Ureter (tissue), 1 donor: ENCODE data around the gene NOX3. TPM values are rescaled to one million over a fixed set of nuclear protein-coding genes. Genes with fewer than 3 reads are reported as not detected.

Experiments
- DNase-seq: peaks from one replicate; pipeline ENCODE4 v3.0.0-alpha.2; 2020; ENCODE audit warnings: low spot score
- total RNA-seq: library from RNA; stranded (reverse); gene quantifications from one replicate; pipeline ENCODE4 v1.2.4, GENCODE V29; 2023
- donor health status: DM: yes; HTN: yes; CAD: no.

Gene NOX3
- total RNA-seq, 1 donor from 2014 or later: not detected

DNA sequence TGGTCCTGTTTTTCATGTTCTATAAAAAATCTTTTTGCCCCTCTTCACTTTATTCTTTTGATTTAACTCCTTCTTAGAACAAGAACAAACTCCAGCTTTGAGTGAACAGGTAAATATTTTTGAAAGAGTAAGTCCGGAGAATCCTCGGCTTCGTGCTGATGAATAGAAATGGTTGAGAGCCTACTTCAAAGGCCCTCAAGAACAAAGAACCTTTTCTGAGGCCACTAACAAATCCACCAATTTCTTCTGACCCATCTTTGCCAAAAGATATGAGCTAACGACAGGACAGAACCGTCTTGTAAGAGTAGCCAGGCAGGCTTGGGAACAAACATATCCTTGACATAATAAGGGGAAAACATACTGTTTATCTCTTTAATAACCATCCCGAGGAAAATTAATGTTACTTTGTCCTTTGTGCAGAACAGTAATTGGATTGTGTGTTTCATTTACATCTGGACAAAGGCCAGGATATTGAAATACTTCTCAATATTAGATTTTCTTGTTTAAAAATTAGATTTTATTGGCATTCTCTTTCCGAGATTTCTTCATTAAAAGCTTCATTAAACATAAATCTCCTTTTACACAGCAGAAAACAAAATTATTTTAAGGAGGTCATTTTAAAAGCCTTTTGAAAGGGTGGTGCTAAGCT is 52.9 kb downstream of the NOX3 start:
- DNase-seq: no peak

DNA sequence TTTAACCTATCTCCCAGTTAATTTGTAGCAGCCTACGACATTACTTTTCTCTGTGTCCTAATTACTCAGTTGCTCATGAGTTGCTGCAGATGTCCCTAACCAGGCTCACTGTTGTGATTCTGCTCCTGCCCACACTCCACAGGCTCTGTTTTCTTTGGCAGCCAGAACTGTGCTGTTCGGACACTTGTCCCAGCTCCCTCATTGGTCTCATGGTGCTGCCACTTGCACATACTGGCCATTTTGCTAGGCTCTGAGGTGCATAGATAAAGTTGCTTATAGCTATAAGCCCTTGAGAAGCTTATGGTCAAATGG is 55.0 kb downstream of the NOX3 start:
- no peak for DNase-seq

DNA sequence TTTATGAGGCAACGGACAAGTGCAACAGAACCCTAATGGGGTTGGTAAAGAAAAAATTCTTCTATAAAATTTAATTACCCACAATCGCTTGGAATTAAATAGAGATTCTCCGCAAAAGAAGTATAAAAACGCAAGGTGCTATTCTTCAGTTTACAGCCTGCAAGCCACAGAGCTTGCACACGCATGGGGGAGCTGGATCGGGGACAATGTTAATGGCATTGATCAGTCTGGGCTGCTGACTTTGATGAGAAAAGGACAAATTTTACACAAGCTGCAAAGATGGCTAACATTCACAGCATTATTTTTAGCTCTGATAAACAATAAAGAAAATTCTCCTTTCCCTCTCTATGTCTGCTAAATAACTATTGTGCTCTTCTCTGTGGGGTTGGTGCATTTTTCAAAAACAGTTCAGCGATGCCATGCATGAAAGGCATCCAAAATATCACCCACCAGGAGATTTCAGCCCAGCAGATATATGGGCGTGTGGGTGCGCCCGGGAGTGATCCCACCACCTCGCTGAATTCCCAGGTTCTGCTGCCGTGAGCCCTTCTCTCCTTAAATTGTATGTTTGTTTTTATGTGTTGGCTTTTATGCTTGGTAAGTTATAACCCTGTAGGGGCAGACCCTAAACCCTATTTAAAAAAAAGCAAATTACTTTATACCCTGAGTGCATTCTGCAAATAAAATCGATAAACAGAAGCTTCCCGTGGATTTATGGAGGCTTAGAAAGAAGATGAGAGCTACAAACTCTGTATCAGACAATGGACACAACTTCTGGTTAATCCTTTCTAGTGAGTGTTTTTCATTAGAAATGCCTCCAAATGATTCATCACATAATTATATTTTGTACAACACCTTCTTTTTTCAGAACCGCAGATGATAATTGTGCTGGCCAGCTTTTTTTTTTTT is 55.6 kb downstream of the NOX3 start:
- no peak for DNase-seq

GRCh38 chr6:155399062-155399744 is 56.4 kb downstream of the NOX3 start:
- DNase-seq: no peak

- no peak for DNase-seq
Observed at GRCh38 chr6:155398701-155399061, 57.0 kb downstream of the NOX3 start.

- DNase-seq: no peak
Observed at GRCh38 chr6:155398221-155398620, 57.4 kb downstream of the NOX3 start.

GRCh38 chr6:155397172-155397705 is 58.4 kb downstream of the NOX3 start:
- no peak for DNase-seq

GRCh38 chr6:155396605-155397004 is 59.0 kb downstream of the NOX3 start:
- no peak for DNase-seq

DNA sequence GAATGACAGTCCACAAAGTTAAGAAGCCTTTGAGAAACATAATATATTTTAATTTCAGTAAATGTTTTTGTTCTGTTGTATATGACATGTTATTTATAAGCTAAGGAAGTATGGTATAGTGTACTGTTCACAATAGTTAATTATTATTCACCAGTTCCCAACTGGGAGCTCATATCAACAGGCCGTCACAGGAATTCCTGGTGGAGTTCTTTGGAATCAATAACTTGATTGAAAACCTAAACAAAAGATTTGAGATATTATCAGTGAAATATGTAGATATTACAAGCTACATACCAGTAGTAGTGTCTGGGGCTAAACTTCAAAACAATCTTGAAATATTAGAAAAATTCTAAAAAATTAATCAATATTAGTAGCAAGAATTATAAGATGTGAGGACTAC is 60.3 kb downstream of the NOX3 start:
- no peak for DNase-seq

- DNase-seq: no peak
Observed at GRCh38 chr6:155389130-155389529, 66.5 kb downstream of the NOX3 start.

DNA sequence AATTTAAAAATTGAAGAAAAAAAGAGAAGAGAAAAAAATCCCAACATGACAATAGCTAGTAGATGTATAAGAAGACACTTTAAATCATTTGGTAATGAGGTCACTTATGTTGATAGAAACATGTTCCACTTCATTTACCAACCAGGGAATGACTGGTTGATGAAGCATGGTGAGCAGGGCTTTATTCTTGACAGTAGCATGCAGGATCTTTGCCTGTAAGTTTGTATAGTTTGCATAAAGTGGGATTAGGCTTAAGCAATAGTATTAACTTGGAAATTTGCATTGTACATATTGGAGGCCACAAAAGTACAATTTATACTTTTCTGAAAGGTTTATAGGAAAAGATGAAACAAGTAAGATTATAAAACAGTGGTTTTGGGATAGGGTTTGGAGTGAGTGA is 67.0 kb downstream of the NOX3 start:
- DNase-seq: no peak

DNA sequence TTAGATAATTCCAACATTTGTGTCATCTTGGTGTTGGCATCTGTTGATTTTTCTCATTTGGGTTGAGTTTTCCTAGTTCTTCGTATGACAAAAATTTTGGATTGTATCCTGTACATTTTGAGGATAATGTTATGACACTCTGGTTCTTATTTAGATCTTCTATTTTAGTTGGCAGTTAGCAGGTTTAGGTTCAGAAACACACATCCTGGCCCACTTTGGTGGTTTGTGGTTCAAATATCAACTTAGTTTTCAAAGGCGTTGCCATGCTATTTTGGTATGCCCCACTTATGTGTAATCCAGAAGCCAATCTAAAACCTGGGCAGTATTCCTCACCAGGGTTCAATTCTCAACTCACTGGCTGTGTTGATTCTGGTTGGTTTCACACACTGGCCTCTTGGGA is 68.2 kb downstream of the NOX3 start:
- DNase-seq: no peak

GRCh38 chr6:155384321-155384952 is 71.2 kb downstream of the NOX3 start:
- no peak for DNase-seq

DNA sequence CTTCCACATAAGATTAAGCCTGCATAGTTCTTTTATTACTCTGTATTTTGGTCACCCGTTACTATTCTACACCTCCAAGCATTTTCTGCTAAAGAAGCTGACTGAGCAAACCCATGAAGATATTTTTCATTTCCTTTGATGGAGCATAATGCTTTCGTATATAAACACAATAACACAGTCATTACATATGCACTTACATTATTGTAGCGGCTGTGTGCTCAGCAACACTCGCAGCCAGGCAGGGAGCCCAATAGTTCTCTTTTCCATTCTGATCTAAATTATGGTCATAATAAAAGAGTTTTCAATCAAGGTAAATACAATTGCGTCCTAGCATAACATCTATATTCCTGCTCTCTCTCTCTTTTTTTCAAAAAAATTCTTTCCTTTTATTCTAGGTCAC is 71.7 kb downstream of the NOX3 start:
- DNase-seq: no peak

DNA sequence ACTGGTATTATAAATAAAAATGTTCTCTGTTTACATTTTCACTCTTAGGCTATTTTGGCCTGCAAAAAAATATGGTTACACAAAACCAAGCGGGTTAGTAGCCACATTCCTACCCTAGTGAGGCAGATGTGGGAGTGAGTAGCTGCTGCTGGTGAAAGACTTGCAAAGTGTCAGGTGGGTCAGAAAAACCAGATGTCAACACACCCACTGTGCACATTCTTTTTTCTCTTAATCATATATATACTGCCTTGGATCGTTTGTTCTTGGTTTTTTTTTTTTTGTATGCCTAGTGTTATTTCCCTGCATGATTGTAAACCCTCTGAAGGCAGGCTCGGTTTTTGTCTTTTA is 73.3 kb downstream of the NOX3 start:
- DNase-seq: no peak

DNA sequence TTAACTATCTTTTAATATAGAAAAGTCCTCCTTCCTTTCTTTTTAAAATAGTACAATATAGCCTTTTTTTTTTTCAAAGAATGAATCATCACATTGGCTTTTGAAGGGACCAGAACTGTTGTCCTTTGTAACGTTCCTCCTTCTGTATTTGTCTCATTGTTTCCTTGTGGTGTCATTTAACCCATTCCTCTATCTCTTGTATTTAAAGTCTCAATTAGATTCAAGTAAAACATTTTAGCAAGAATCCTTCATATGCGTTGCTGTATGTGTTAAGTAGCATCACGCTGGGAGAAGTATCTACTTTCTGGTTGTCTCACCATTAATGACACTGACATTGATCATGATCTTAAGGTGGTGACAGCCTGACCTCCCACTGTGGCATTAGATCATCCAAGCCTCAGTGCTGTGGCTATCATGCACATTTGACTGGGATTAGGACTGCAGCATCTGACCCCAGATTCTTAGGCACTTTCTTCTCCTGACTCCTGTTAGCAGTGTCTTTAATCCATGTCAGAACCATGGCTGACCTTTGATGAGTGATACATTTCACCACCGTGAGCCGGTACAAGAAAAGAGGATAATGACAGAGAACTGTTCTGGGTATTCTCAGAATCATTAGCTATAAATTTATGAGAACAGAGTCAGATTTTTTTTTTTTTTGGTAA is 73.8 kb downstream of the NOX3 start:
- DNase-seq: no peak

- no peak for DNase-seq
Observed at GRCh38 chr6:155380666-155381332, 74.8 kb downstream of the NOX3 start.

- no peak for DNase-seq
Observed at GRCh38 chr6:155378724-155379123, 76.9 kb downstream of the NOX3 start.

GRCh38 chr6:155378276-155378675 is 77.4 kb downstream of the NOX3 start:
- DNase-seq: no peak

- no peak for DNase-seq
Observed at GRCh38 chr6:155377061-155377460, 78.6 kb downstream of the NOX3 start.

- DNase-seq: no peak
Observed at GRCh38 chr6:155375801-155376200, 79.8 kb downstream of the NOX3 start.
